ENCODE measurements around the gene UNC13A. TPM values are rescaled to one million over a fixed set of nuclear protein-coding genes. Genes with fewer than 3 reads are reported as not detected.
"Not testable (repeated sequence)": the region's sequence is repeated elsewhere in the genome, so short reads cannot be mapped to it uniquely, and the experiment has no call there.

The UNC13A gene
- total RNA-seq, 1 donor from 2014 or later: 3.9 TPM

DNA sequence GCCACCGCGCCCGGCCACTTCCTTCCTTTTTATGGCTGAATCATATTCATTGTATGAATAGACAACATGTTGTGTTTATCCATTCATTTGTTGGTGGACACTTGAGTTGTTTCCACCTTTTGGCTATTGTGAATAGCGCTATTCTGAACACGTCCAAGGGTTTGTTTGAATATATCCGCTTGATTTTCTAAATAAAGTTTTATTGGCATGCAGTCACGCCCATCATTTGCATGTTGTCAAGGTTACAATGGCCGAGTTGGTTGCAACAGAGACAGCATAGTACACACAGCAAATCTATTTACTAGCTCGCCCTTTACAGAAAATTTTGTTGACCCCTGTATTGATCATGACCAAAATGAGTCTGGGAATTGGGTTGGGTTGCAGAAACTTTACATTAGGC, 89.2 kb downstream of the UNC13A start:
- H3K36me3 Mint-ChIP-seq (ENCODE audit: insufficient read depth): no peaks in the 10 kb centered on the region
- peaks cover 29% of the 10 kb centered on the region for H3K27me3 Mint-ChIP-seq
- DNase-seq (ENCODE audit: low spot score, unreplicated experiment): no peak
- no peak overlapping the region for H3K27ac Mint-ChIP-seq
- H3K9me3 Mint-ChIP-seq (ENCODE audit: low read depth): no peaks in the 10 kb centered on the region
- TF ChIP-seq, protein P1, sequence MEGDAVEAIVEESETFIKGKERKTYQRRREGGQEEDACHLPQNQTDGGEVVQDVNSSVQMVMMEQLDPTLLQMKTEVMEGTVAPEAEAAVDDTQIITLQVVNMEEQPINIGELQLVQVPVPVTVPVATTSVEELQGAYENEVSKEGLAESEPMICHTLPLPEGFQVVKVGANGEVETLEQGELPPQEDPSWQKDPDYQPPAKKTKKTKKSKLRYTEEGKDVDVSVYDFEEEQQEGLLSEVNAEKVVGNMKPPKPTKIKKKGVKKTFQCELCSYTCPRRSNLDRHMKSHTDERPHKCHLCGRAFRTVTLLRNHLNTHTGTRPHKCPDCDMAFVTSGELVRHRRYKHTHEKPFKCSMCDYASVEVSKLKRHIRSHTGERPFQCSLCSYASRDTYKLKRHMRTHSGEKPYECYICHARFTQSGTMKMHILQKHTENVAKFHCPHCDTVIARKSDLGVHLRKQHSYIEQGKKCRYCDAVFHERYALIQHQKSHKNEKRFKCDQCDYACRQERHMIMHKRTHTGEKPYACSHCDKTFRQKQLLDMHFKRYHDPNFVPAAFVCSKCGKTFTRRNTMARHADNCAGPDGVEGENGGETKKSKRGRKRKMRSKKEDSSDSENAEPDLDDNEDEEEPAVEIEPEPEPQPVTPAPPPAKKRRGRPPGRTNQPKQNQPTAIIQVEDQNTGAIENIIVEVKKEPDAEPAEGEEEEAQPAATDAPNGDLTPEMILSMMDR (IDR thresholded peaks at IDR 0.05; ENCODE audit: unreplicated experiment): no peak
- no peaks in the 10 kb centered on the region for H3K4me1 Mint-ChIP-seq (ENCODE audit: low read depth)
- no peak overlapping the region for H3K4me3 Mint-ChIP-seq (ENCODE audit: low read depth)

DNA sequence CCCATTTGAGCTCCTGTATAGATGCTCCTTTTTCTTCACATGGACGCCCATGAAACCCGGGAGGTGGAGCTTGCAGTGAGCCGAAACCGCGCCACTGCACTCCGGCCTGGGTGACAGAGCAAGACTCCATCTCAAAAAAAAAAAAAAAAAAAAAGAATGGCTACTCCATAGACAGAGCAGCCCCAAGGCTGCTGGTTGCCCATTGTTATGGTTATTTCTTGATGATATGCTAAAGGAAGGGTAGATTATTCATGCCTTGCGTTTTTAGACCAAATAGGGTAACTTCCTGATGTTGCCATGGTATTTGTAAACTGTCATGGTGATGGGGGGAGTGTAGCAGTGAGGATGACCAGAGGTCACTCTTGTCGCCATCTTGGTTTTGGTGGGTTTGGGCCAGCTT, 90.1 kb downstream of the UNC13A start:
- DNase-seq (ENCODE audit: low spot score, unreplicated experiment); H3K9me3 Mint-ChIP-seq (ENCODE audit: low read depth); H3K4me1 Mint-ChIP-seq (ENCODE audit: low read depth); H3K36me3 Mint-ChIP-seq (ENCODE audit: insufficient read depth); H3K4me3 Mint-ChIP-seq (ENCODE audit: low read depth); H3K27ac Mint-ChIP-seq: not testable (repeated sequence)
- peaks cover 25% of the 10 kb centered on the region for H3K27me3 Mint-ChIP-seq

DNA sequence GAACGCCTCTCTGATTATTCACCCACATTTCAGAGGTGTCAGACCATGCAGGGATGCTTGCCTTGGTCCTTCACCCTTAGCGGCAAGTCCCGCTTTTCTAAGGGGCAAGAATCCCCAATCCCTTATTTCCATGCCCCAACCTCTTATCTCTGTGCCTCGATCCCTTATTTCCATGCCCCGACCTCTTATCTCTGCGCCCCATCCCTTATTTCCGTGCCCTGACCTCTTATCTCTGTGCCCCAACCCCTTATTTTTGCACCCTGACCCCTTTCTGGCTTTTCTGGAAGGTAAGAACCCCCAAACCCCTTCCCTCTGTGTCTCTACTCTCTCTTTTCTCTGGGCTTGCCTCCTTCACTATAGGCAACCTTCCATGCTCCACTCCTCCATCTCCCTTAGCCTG, 93.9 kb downstream of the UNC13A start:
- not testable (repeated sequence) for H3K4me3 Mint-ChIP-seq (ENCODE audit: low read depth); H3K27ac Mint-ChIP-seq; H3K36me3 Mint-ChIP-seq (ENCODE audit: insufficient read depth); H3K9me3 Mint-ChIP-seq (ENCODE audit: low read depth); DNase-seq (ENCODE audit: low spot score, unreplicated experiment); H3K4me1 Mint-ChIP-seq (ENCODE audit: low read depth)
- peaks cover 18% of the 10 kb centered on the region for H3K27me3 Mint-ChIP-seq

DNA sequence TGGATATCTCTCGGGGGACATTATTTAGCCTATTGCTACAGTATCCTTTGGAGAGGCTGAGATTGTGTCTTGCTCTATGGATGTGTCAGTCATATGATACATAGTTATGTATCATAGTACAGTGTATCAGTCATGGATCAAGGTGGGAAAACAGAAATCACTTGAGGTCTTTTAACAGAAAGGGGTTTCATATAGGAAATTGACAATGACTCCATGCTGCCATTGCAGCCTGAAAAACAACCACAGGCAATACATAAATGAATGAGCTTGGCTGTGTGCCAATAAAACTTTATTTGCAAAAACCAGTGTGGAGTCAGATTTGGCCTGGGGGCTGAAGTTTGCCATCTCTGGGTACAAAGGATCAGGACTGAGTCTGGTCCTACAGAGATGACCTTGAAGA, 97.3 kb downstream of the UNC13A start:
- H3K36me3 Mint-ChIP-seq (ENCODE audit: insufficient read depth): no peaks in the 10 kb centered on the region
- H3K4me1 Mint-ChIP-seq (ENCODE audit: low read depth): no peaks in the 10 kb centered on the region
- H3K4me3 Mint-ChIP-seq (ENCODE audit: low read depth): no peak overlapping the region
- DNase-seq (ENCODE audit: low spot score, unreplicated experiment): no peak
- no peak overlapping the region for H3K27ac Mint-ChIP-seq
- TF ChIP-seq, protein P1 (IDR thresholded peaks at IDR 0.05; ENCODE audit: unreplicated experiment): no peak
- peaks cover 18% of the 10 kb centered on the region for H3K27me3 Mint-ChIP-seq
- H3K9me3 Mint-ChIP-seq (ENCODE audit: low read depth): no peaks in the 10 kb centered on the region

DNA sequence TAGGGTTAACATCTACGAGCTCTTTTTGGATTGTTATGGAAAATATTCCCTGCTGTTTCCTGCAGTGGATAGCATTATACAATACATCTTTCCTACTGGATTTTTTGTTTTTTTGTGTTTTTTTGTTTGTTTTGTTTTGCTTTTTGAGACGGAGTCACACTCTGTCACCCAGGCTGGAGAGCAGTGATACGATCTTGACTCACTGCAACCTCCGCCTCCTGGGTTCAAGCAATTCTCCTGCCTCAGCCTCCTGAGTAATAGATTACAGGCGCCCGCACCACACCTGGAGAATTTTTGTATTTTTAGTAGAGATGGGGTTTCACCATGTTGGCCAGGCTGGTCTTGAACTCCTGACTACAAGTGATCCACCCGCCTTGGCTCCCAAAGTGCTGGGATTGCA, 102.8 kb downstream of the UNC13A start:
- H3K4me3 Mint-ChIP-seq (ENCODE audit: low read depth); DNase-seq (ENCODE audit: low spot score, unreplicated experiment); H3K9me3 Mint-ChIP-seq (ENCODE audit: low read depth); H3K27me3 Mint-ChIP-seq; H3K36me3 Mint-ChIP-seq (ENCODE audit: insufficient read depth); H3K27ac Mint-ChIP-seq; H3K4me1 Mint-ChIP-seq (ENCODE audit: low read depth): not testable (repeated sequence)

DNA sequence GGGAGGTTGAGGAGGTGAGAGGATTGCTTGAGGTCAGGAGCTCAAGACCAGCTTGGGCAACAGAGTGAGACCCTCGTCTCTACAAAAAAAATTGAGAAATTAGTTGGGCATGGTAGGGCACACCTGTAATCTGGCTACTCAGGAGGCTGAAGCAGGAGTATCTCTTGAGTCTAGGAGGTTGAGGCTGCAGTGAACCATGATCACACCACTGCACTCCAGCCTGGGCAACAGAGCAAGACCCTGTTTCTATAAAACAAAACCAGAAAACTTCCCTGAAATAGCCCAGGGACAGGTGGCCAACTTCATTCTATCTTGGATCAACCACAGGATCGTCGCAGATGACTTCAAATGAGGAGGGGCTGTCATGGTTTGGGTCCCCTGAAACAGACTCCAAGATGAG, 104.0 kb downstream of the UNC13A start:
- Mint-ChIP-seq H3K27ac (no peak overlapping the region), H3K27me3 (no peaks in the 10 kb centered on the region), H3K36me3 (ENCODE audit: insufficient read depth) (peaks cover 10% of the 10 kb centered on the region), H3K4me1 (ENCODE audit: low read depth) (no peaks in the 10 kb centered on the region), H3K9me3 (ENCODE audit: low read depth) (no peaks in the 10 kb centered on the region), H3K4me3 (ENCODE audit: low read depth) (no peak overlapping the region)
- no peak for DNase-seq (ENCODE audit: low spot score, unreplicated experiment)
- TF ChIP-seq, protein P1 (IDR thresholded peaks at IDR 0.05; ENCODE audit: unreplicated experiment): no peak

DNA sequence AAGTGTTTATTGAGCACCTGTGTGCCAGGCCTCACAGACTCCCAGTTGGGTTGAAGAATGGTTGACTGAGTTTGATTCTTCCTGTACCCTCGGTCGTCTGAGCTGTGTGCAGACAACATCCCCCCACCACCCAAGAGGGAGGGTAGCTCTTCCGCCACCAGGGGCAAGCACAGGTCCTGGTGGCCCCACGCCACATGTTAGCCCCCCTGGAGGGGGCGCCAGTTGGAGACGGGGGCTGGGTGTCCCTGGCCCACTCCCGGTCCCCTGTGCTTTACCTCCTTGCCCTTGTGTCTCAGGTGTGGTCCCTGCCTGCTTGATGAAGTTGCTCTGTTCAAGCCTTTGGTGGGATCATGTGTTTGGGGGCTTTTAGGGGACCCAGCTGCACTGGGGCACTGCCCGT, 105.5 kb downstream of the UNC13A start:
- TF ChIP-seq, protein P1 (IDR thresholded peaks at IDR 0.05; ENCODE audit: unreplicated experiment): no peak
- H3K36me3 Mint-ChIP-seq (ENCODE audit: insufficient read depth): peaks cover 10% of the 10 kb centered on the region

More for the DNA sequence above, 105.5 kb downstream of the UNC13A start:
- no peak overlapping the region for H3K27ac Mint-ChIP-seq
- H3K27me3 Mint-ChIP-seq: no peaks in the 10 kb centered on the region
- no peak for DNase-seq (ENCODE audit: low spot score, unreplicated experiment)
- no peaks in the 10 kb centered on the region for H3K4me1 Mint-ChIP-seq (ENCODE audit: low read depth)
- no peaks in the 10 kb centered on the region for H3K9me3 Mint-ChIP-seq (ENCODE audit: low read depth)
- H3K4me3 Mint-ChIP-seq (ENCODE audit: low read depth): no peak overlapping the region
